GM21526 (cell line): ENCODE measurements around the gene FKBP9.

Experiments
- ATAC-seq: cut with Tn5 transposase; IDR thresholded peaks from one replicate; pipeline ENCODE4 v1.9.1; 2021; ENCODE audit warnings: moderate library complexity; ENCODE audit not compliant: unreplicated experiment, low FRiP score

The FKBP9 gene

DNA sequence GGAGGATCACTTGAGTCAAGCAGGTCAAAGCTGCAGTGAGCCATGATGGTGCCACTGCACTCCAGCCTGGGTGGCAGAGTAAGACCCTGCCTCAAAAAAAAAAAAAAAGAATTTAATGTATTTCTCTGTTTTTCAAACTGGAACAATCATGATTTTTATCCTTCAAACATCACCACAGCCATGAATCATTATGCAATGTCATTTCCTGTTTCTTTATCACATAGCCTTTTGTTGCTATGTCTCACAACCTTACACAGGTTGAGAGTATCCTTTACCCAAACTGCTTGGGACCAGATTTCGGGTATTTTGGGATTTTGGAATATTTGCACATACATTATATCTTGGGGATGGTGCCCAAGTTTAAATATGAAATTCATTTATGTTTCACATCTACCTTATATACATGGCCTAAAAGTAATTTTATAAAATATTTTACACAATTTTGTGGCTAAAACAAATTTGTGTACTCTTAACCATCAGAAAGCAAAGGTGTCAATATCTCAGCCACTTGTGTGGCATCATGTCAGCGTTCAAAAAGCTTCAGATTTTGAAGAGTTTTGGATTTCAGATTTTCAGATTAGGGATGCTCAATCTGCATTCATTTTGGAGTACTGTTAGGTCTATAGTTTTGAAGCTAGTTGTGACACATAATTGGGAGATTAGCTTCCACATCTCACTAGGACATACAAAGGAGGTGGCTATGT, 97.2 kb downstream of the FKBP9 start:
- ATAC-seq: no peak

DNA sequence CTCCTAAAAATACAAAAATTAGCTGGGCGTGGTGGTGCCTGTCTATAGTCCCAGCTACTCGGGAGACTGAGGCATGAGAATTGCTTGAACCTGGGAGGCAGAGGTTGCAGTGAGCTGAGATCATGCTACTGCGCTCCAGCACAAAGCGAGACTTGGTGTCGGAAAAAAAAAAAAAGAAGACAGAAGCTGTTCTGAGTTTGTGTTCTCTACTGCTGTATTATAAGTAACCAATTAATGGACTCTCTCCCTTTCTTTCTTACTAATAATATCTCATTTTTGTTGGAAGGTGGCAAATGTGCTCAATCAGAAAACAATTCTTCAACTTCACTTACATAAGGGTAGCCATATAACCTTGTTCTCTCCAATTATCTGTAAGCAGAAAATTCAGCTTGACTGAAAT, 97.9 kb downstream of the FKBP9 start:
- no peak for ATAC-seq
